ENCODE data around the gene OTOR. TPM values are rescaled to one million over a fixed set of nuclear protein-coding genes. Genes with fewer than 3 reads are reported as not detected.

The OTOR gene, protein sequence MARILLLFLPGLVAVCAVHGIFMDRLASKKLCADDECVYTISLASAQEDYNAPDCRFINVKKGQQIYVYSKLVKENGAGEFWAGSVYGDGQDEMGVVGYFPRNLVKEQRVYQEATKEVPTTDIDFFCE
- not detected in 2 replicates for total RNA-seq (2014; rRNA removed; shearing (Covaris generic))
- not detected in 2 replicates for polyA plus RNA-seq (2014; cell fraction: nucleus; rRNA removed)

DNA sequence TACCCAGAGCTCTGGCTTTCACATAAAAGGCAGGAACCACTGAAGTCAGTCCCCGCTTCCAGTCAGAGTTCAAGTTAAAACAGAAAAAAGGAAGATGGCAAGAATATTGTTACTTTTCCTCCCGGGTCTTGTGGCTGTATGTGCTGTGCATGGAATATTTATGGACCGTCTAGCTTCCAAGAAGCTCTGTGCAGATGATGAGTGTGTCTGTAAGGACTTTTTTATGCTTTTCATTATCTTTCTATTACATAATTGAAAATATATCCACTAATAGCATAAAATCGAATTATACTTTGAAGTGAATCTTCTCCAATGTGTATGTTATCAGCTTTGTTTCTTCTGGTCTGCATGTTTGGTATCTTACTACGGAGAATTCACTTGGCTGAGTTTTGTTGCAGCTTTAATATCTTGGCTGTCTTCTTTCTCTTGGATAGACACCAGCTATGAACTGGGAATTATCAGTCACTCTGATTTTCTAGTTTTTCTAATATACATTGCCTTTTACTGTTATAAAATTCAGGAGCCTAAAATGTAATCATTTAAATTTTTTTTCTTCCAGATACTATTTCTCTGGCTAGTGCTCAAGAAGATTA lies at the start of gene OTOR:
OTOR (plus strand) TSS at position 51 of the 593 bp plus-strand sequence; CDS start at position 95, 44 bp downstream.
- DNase-seq (ENCODE audit: extremely low read depth, low read depth) = no peak

DNA sequence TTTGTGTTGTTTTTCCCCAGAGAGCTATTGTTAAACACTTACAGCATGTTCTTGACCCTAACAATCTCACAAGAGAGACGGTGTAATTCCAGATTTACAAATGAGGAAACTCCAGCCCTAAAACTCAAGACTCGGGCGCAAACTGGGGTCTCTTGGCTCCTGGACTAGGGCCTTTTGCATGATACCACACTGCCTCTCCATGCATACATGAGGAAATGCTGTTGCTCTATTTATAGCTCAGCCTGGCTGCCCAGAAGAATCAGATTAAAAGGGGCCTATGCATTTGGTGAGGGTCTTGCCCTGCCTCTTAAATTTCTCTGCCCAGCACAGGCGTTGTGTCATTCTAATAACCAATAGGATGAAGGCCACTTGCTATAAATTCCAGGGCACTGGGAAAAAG lies 48.9 kb upstream of the OTOR start:
- DNase-seq (ENCODE audit: extremely low read depth, low read depth) = no peak

DNA sequence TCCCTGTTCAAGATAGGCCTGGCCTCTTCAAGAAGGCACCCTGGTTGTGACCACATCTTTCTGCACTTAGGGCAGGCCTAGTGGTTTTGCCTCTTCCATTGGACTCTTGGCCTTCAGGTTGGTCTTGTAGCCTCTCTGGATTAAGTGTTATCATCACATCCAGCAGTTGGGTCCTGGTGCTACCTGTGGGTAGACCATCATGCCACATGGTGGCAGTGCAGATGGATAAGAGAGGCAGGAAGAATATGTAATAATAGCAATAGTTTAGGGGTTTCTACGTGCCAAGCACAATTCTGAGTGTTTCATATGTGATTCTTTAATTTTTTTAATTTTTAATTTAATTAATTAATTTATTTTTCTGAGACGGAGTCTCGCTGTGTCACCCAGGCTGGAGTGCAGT lies 46.9 kb upstream of the OTOR start:
- DNase-seq (ENCODE audit: extremely low read depth, low read depth) = peak; percentile 12

DNA sequence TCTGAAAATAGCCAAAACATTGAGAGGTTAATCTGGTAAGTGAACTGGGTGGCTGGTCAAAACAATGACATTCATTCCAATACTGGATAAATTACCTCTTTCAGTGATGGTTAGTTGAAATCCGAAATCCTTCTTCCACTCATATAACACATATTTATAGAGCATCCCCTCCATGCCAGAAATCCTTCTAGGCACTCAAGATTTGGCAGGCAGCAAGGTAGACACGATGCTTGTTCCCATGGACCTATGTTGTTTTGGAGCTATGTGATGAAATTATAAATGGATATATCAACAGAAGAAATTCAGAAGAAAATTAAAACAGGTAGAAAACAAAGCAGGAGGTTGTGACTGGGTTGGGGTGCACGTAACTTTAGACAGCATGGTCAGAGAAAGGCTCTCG lies 44.6 kb upstream of the OTOR start:
- DNase-seq (ENCODE audit: extremely low read depth, low read depth) = no peak

DNA sequence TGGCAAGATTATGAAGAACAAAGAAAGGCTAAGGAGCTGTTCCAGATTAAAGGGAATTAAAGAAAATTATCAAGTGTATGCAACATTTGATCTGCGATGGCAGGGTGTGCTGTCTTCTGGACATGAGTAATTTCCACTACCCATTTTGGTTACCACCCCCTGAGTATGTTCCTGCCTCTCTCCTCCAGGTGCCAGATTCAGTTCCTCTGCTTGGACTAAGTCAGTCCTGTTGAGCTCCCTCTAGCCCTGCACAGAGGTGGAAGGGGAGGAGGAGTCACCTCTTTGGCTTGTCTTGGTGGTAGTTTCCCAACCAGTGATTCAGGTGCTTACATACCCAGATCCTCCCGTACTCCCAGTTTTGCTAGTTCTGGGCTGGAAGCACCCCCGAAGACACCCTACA lies 40.5 kb upstream of the OTOR start:
- DNase-seq (ENCODE audit: extremely low read depth, low read depth) = no peak

DNA sequence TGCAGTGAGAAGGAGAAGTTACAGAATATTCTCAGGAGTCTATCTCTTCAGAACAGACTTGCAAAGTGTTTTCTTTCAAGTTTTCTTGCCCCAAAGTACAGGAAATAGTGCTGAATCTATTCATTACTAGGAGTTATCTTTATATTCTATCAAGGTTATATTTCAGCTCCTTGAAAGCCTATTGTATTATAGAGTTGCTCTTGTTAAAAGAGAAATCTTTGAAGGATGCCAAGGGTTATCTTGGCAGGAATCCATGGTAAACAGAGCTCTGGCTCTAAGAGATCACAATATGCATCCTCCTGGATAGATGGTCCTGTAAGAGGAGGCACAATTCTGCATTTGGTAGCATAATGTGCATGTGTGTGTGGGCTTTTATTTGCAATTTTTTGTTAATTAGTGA lies 39.6 kb upstream of the OTOR start:
- DNase-seq (ENCODE audit: extremely low read depth, low read depth) = no peak

DNA sequence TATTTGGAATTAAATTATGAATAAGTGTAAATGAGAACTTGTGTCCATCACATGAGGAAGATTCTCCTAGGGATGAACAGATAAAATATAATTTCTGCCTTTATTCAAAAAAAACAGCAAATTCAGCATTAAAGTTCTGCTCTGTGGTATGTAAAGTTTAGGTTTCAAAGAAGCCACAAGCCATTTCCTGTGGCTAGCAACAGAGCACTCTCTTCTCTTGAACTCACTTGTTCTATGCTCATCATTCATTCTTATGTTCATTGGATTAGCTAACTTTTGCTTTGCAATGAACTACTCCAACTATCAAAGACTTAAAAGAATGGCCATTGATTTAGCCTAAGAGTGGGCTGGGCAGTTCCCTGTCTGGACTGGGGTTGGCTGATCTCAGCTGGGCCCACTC lies 39.1 kb upstream of the OTOR start:
- no peak for DNase-seq (ENCODE audit: extremely low read depth, low read depth)

DNA sequence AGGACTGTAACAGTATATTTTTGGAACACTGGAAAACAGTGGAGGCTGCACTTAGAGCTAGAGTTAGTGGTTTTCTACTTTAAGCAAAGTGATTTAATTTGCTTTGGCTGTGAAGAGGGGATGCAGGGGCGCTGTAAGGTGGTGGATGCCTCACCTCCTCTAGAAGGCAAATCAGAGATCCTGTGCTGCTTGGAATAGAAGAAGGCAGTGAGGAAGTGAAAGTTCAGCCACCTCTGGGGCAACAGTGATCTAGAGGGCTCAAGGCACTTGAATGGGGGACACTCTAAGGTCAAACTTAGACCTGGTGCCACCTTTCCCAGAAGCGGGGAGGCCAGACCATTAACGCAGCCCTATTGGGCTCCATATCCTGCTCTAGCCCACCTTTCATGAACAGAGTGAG lies 37.4 kb upstream of the OTOR start:
- no peak for DNase-seq (ENCODE audit: extremely low read depth, low read depth)

DNA sequence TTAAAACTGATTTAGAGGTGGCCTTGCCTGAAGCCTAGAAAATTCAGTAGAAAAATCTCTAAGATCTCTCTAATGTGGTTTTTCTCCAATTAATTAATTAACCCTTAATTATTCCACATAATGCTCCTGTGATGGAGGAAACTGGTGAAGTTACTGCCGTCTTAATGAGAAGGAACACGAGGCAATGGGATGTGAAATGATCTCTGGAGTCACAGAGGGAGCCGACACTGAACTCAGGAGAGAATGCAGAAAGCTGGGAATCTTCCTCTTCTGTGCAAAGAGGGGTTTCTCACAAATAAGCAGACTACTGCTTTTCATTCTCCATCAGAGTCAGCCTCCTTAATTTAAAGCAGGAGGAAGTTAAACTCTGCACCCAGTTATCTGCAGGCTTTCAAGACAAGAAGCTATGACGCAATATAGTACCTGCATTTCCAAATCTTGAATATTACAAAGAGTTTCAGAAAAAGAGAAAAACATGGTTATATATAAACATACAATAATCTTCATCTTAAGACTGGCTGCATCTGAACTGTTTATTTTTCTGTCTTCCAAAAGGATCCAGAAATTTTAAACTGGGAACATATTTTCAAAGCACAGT lies 36.4 kb upstream of the OTOR start:
- DNase-seq (ENCODE audit: extremely low read depth, low read depth) = no peak

DNA sequence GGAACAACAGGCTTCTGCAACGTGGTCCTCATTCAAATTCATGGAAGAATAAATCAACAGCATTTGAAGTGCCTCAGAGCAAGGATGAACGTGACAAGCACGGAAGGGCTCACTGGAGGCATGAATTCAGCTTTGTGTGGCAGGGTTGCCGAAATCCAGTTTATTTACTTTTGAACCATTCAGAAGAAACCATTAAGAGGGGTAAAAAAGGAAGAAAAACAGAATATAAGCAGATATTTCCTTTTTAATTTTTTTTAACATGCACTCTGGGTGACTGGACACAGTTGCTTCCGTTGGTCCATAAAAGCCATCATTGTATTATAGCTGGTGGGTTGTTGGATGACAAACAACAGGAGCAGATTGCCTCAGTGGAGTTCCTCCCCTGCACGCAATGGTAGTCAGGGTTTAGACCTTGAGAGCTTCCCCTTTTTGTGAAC lies 35.6 kb upstream of the OTOR start:
- DNase-seq (ENCODE audit: extremely low read depth, low read depth) = no peak

DNA sequence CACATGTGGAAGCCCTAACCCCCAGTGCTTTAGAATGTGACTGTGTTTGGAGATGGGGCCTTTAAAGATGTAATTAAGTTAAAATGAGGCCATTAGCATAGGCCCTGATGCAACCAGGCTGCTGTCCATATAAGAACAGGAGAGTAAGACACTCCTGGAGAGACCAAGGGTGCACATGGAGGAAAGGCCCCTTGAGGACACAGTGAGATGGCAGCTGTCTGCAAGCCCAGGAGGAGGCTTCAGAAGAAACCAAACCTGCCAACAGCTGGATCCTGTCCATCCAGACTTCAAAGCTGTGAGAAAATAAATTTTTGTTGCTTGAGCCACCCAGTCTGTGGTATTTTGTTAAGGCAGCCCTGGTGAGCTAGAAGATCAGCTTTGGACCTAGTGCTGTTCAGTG lies 35.1 kb upstream of the OTOR start:
- DNase-seq (ENCODE audit: extremely low read depth, low read depth) = no peak

DNA sequence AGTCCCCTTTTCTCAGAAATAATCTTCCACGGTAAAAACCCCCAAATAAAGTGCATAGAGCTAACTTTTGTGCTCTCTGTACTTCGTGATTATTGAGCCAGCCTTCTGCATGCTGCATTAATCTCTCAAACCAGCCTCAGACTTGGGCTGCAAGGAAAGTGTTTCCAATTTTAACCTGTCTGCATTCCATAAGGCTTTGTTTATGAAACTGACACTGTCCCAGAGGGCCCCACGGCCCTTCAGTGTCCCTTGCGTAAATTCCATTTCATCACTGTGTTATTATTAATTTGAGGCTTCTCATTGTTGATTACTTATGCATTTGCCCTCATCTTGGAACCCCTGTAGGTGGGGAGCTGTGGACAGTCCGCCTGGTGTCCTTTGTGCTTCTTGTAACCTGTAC lies 33.9 kb upstream of the OTOR start:
- DNase-seq (ENCODE audit: extremely low read depth, low read depth) = no peak

DNA sequence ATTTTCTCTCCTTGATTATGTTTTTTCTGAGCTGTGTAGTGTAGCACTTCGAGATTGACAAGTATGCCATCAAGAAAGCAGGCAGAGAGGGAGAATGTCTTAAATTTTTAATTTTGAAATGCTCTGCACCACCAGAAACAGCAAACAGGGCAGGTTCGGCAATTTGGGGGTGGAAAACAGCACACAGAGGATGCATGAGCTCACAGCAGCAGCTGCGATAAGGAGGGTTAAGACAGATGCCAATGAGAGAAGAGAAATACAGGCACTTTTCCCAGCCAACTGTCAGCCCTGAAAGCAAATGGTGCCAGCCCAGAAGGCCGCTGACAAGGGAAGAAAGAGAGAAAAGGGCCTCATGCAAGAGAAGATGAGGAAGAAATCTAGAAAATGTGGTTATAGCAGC lies 33.4 kb upstream of the OTOR start:
- DNase-seq (ENCODE audit: extremely low read depth, low read depth) = no peak

DNA sequence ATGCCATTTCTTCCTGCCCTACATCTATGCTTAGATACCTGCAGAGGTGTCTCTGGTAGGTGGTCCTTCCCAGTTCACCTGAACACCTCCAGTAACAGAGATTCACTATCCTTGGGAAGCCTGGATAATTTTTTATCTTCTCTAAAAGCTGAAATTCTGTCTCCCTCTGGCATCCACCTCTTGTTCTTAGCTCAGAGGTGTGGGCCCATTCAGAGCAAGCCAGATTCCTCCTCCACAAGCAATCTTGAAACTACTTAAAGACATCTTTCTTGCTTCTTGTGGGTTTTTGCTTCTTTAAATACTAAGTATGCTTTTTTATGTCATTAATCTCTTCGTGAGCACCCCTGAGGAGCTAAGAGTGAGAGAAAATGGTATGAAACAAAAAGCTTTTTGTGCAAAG lies 28.7 kb upstream of the OTOR start:
- no peak for DNase-seq (ENCODE audit: extremely low read depth, low read depth)

DNA sequence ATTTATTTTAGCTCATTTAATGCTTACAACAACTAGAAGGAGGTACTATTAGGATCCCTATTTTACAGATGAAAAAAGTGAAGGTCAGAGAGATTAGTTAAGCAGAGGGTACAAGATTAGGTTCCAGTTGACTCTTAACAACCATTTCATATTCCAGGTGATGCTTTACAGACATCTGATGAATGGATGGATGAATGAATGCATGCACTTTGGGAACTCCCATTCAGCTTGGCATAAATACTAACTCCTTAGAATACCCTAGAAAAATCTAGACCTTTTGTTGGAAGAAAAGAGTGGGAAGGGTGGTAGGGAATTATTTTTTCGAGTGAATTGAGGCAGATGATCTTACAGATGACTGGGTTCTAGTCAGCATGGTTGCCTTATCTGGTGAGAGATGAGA lies 19.1 kb upstream of the OTOR start:
- no peak for DNase-seq (ENCODE audit: extremely low read depth, low read depth)

DNA sequence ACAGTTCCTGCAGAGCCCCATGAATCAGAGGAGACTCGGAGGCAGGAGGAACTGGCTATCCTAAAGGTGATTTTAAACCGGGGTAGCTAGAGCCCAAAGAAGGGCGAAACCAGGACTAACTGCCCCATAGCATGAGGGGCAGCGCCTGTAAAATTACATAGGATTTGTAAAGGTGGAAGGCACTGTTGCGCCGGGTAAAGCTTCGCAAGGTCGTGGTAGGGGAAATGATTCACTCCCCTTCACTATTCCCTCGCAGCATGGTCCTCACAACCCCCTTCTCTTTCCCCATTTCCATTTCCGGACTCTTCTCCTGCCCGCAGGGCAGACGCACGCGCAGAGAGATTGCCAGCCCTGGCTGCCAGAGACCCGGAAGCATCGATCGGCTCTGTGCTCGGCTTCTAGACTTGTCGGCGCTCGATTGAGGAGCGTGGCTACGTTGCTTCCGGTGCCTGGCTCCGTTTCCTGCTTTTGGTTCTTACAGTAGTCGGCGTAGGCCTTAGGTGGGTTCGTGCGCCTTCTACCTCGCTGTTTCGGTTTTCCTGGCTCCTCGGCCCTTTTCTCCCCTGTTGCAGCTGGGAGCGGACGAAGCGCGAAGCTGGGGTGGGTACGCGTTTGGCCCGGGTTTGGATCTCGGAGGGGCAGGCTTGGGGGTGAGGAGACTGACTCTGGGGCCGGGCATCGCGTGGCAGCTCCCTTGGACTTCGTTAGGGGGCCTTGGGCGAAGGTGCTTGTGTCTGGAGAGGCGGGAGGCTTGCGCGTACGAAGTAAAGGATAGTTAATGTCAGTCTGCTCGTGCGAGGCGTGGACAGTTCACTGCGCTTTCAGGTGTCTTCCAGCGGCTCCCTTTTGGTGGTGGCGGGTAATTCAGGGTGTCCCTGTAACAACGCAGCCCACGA lies 18.3 kb upstream of the OTOR start, which contains the start of gene SNRPB2:
SNRPB2 (plus strand) TSS at position 462 of the 896 bp plus-strand sequence. CDS start 1,677 bp downstream, outside the sequence.
- DNase-seq (ENCODE audit: extremely low read depth, low read depth) = peak; percentile 94

DNA sequence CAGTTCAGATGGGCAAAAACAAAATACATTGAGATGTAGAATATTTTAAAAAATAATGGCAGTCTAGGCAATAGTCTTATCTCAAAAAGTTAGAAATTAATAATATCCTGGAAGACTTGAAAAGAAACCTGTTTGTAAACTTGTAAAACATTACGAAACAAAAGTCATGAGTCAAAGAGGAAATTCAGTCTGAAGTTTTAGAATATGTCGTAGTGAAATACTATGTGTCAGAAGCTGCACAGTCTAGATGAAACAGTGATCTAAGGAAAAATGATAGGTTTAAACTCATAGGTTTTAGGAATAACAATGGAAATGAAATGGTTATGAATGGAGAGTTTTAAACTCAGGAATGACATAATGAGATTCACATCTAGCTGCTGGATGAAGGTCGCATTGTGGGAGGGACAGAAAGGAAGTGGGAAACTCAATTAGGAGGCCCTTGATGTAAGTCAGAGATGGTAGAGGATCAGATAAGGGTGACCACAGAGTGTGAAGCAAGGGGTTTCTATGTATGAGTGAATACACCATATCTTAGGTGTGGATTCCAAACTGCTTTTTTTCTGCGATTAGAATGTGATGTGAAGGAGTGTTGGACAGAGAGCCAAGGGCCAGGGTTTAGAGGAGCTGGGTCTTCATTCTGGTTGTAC lies 15.5 kb upstream of the OTOR start:
- no peak for DNase-seq (ENCODE audit: extremely low read depth, low read depth)

DNA sequence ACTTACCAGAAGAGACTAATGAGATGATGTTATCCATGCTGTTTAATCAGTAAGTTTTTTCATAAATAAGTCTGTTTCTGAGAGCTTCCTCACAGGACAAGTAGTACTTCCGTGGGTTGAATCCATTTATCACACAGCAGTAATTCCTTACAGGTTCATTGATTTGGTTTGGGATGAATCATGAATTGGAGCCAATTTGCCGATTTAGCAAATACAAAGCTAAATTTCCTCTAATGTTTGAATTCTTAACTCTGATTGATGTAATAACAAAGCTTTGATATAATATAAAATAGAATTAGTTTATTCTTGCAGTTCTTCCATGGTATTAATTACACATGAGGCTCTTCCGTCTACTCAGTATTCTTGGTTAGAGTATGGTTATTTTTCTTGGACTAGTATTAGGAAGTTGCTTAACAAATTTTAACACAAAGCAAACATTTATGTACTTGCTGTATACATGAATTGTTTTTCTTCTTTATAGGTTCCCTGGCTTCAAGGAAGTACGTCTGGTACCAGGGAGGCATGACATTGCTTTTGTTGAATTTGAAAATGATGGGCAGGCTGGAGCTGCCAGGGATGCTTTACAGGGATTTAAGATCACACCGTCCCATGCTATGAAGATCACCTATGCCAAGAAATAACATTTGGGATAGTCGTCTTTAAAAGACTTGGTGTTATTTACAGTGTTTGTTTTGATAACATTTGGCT lies 7.6 kb upstream of the OTOR start:
- no peak for DNase-seq (ENCODE audit: extremely low read depth, low read depth)

DNA sequence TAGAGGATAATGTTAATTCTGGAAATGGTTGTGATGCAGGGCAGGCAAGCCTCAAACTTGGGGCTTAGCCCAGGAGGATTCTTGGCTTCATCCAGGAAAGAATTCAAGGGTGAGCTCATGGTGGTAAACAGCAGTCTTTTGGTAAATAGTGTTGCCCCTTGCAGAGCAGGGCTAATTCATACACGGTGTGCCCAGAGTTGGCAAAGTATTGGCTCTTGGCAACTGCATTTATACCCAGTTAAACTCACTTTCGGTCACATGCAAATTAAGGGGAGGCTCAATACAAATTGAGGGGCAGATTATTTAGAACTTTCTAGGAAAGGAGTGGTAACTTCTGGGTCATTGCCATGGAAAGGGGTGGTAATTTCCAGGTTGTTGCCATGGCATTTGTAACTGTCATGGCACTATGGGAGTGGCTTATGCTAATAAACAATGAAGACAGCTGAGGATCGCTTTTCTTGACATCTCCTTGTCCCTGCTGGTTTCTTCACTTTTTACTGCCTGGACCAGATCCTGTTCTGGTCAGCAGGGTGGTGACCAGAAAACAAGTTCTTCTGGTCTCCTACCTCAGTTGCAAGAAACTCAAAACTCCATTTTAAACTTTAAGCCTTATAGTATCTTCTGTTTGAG lies 3.9 kb upstream of the OTOR start:
- DNase-seq (ENCODE audit: extremely low read depth, low read depth) = no peak

DNA sequence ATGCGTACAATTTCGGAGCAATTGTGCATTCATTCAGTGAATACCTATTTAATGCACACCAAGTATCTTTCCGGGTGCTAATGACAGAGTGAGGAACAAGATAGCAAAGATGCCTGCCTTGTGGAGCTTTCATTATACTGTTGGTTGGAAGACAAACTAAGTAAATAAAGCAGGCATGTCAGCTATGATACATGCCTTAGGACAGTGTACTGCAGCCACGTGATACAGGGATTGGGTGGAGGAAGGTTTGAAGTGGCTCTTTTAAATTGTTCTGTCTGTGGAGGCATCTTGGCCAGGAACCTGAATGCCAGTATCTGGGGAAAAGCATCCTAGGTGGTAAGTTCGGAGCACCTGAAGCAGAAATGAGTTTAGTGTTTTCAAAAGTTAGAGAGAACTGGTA lies 3.0 kb upstream of the OTOR start:
- no peak for DNase-seq (ENCODE audit: extremely low read depth, low read depth)

Data from NCI-H460 (cell line).